Parathyroid adenoma (tissue), 2 donors: ENCODE measurements around the gene PEX11A.

Experiments used
- H2AFZ ChIP-seq: fragments of 300-600 bp; sonication (generic); one replicate; pipeline ENCODE4 v1.7.0; 2017; ENCODE audit warnings: antibody characterized with exemption, mild to moderate bottlenecking
- H3K27ac ChIP-seq: fragments of 300-600 bp; sonication (generic); one replicate; pipeline ENCODE4 v1.7.0; 2017
- H3K27me3 ChIP-seq: fragments of 300-600 bp; sonication (generic); one replicate; pipeline ENCODE4 v1.7.0; 2017; ENCODE audit warnings: low read length; ENCODE audit not compliant: control insufficient read depth, insufficient read depth
- H3K36me3 ChIP-seq: fragments of 300-600 bp; sonication (generic); one replicate; pipeline ENCODE4 v1.7.0; 2017; ENCODE audit warnings: low read length; ENCODE audit not compliant: control insufficient read depth, insufficient read depth
- H3K4me1 ChIP-seq: fragments of 300-600 bp; sonication (generic); one replicate; pipeline ENCODE4 v1.7.0; 2017; ENCODE audit warnings: control low read depth
- H3K4me2 ChIP-seq: fragments of 300-600 bp; sonication (generic); one replicate; pipeline ENCODE4 v1.7.0; 2017; ENCODE audit warnings: low read length
- H3K4me3 ChIP-seq: fragments of 300-600 bp; sonication (generic); one replicate; pipeline ENCODE4 v1.7.0; 2017; ENCODE audit warnings: low read depth, low read length
- H3K79me2 ChIP-seq: fragments of 300-600 bp; sonication (generic); one replicate; pipeline ENCODE4 v1.7.0; 2017; ENCODE audit warnings: control low read depth
- H3K9ac ChIP-seq: fragments of 300-600 bp; sonication (generic); one replicate; pipeline ENCODE4 v1.7.0; 2017; ENCODE audit warnings: mild to moderate bottlenecking
- H3K9me3 ChIP-seq: fragments of 300-600 bp; sonication (generic); one replicate; pipeline ENCODE4 v1.7.0; 2017; ENCODE audit warnings: low read length; ENCODE audit not compliant: control insufficient read depth
- TF ChIP-seq, protein P1 (sequence below): fragments of 300-600 bp; sonication (generic); IDR thresholded peaks from one replicate; pipeline ENCODE4 v1.7.0; 2017; ENCODE audit warnings: antibody characterized with exemption, mild to moderate bottlenecking
- donor health status: primary hyperparathyroidism.

Gene PEX11A

GRCh38 chr15:89631902-89632264 is 58.7 kb downstream of the PEX11A start:
- Histone ChIP-seq H3K4me3 (no peak overlapping the region), H3K27ac (no peak overlapping the region), H2AFZ (no peak overlapping the region), H3K27me3 (no peaks in the 10 kb centered on the region), H3K4me2 (no peak overlapping the region), H3K9me3 (no peaks in the 10 kb centered on the region), H3K79me2 (no peaks in the 10 kb centered on the region), H3K36me3 (no peaks in the 10 kb centered on the region), H3K9ac (no peak overlapping the region), H3K4me1 (no peaks in the 10 kb centered on the region)
- TF ChIP-seq, protein P1, sequence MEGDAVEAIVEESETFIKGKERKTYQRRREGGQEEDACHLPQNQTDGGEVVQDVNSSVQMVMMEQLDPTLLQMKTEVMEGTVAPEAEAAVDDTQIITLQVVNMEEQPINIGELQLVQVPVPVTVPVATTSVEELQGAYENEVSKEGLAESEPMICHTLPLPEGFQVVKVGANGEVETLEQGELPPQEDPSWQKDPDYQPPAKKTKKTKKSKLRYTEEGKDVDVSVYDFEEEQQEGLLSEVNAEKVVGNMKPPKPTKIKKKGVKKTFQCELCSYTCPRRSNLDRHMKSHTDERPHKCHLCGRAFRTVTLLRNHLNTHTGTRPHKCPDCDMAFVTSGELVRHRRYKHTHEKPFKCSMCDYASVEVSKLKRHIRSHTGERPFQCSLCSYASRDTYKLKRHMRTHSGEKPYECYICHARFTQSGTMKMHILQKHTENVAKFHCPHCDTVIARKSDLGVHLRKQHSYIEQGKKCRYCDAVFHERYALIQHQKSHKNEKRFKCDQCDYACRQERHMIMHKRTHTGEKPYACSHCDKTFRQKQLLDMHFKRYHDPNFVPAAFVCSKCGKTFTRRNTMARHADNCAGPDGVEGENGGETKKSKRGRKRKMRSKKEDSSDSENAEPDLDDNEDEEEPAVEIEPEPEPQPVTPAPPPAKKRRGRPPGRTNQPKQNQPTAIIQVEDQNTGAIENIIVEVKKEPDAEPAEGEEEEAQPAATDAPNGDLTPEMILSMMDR, result no peak
